Sciatic nerve (tissue), 2 donors: Measurements from ENCODE around the gene DSG1. TPM values are rescaled to one million over a fixed set of nuclear protein-coding genes. Genes with fewer than 3 reads are reported as not detected.
"Not testable (repeated sequence)": the region's sequence is repeated elsewhere in the genome, so short reads cannot be mapped to it uniquely, and the experiment has no call there.

Experiments
- ATAC-seq: fragments of 200-7000 bp; cut with Tn5 transposase; one replicate; pipeline ENCODE4 v1.9.1; 2020; ENCODE audit warnings: mild to moderate bottlenecking, moderate library complexity
- DNase-seq: peaks from one replicate; pipeline ENCODE4 v3.0.0-alpha.2; 2020; ENCODE audit warnings: low spot score
- intact Hi-C: fragments of 100-400 bp; cut with DNase I; formaldehyde crosslinking; loops from one replicate; pipeline ENCODE4 v1.14.2; 2022
- total RNA-seq: library from RNA; stranded (reverse); fragmentation: NEBNext Ultra II Directional; extraction: Animal tissue kit (Norgen Biotek cat#: 25700); gene quantifications from one replicate; pipeline ENCODE4 v1.2.1, GENCODE V29; 2021
- donor health status: DM: no; HTN: no; CAD: no.
- donor health status: DM: no; HTN: no; CAD: no.

The DSG1 gene
- total RNA-seq, 1 donor from 2014 or later = 0.04 TPM

DNA sequence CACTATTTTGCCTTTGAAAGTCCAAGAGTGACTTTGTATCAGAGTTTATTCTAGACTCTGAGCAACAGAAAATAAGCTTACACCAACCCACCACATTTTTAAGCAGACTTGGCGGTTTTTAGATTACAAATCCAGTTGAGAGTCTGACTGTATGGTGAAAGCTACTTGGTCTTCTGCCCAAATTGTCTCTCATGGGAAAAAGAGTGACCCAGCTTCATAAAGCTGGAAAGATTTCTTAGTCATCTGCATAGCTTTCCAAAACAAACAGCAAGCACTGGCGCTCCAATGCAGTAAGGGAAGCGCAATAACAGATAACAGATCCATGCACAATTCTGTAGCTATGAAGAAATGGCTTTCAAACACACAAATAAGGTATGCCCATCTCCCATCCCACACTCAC lies 7.1 kb downstream of the DSG1 start:
- no peak for ATAC-seq
- intact Hi-C loops = no loop called here
- DNase-seq = no peak

DNA sequence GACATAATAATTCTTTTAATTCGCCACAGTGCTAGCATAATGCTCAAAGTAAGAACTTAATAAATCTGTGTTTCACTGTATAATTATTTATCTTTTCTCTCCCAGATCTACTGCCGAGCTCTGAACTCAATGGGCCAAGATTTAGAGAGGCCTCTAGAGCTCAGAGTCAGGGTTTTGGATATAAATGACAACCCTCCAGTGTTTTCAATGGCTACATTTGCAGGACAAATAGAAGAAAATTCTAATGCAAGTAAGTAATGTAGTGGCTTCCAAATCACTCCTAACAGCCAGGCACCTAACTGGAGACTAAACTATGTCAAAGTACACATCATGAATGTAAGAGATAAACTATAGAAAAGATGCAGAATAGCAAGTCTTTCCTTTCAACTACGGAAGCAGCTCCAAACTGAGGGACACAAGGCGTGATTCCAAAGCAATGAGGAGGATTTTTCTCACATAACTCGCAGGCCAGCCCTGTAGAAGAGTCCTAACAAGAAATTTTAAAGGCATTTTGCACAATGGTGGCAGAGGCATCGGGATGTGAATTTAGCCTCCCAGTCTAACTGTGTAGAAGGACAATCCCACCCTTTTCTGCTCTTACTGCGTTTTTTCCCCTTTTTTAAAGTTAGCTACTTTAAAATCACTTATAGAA lies 12.0 kb downstream of the DSG1 start:
- ATAC-seq = no peak
- intact Hi-C loops = no loop called here

DNA sequence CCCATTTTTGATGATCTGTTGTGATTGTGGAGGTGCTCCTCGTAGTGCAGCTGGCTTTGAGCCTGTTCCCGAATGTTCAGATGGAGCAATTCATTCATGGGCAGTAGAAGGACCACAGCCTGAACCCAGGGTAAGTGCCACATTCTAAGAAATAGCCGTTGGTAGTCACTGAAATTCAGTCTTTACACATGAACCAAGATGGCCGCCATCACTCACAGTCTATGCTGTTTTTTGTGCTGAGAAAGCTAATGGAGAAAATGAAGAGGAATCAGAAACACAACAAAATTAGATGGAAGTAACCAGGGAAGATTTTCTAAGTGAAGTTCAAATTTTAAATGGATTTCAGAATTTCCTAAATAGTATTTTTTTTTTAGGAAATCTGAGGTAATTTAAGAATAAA lies 25.5 kb downstream of the DSG1 start:
- no peak for DNase-seq
- ATAC-seq = no peak
- intact Hi-C loops = no loop called here

More for the DNA sequence above, 12.0 kb downstream of the DSG1 start:
- no peak for DNase-seq

DNA sequence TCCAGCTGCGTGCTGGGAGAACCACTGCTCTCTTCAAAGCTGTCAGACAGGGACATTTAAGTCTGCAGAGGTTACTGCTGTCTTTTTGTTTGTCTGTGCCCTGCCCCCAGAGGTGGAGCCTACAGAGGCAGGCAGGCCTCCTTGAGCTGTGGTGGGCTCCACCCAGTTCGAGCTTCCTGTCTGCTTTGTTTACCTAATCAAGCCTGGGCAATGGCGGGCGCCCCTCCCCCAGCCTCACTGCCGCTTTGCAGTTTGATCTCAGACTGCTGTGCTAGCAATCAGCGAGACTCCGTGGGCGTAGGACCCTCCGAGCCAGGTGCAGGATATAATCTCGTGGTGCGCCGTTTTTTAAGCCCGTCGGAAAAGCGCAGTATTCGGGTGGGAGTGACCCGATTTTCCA lies 35.4 kb downstream of the DSG1 start:
- DNase-seq, intact Hi-C loops, ATAC-seq: not testable (repeated sequence)

DNA sequence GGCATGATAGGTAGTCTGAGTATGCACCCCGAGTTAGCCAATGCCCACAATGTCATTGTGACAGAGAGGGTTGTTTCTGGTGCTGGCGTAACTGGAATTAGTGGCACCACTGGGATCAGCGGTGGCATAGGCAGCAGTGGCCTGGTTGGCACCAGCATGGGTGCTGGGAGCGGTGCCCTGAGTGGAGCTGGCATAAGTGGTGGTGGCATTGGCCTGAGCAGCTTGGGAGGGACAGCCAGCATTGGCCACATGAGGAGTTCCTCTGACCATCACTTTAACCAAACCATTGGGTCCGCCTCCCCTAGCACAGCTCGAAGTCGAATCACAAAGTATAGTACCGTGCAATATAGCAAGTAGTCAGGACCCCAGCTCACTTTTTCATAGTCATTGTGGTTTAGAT lies 37.0 kb downstream of the DSG1 start:
- no peak for ATAC-seq
- DNase-seq = no peak
- intact Hi-C loops = no loop called here

DNA sequence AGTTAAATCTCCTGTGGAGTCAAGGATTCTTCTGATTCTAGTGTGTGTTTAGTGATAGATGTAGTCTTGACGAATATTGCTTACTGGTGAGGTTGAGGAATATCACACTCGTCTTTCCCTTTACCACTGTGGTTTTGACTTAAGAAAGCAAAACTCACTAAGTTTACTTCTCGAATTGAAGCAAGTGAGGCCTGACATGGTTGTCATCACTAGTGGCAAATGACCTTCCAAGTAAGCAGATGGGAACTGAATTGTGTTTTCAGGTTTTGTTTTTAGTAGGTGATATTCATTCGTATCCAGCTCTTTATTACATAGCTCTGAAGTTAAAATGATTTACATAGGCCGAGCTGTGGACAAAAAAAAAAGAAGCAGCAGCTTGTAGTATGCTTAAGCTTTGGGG lies 38.1 kb downstream of the DSG1 start:
- ATAC-seq (no peak), DNase-seq (no peak)
- intact Hi-C loops = no loop called here

DNA sequence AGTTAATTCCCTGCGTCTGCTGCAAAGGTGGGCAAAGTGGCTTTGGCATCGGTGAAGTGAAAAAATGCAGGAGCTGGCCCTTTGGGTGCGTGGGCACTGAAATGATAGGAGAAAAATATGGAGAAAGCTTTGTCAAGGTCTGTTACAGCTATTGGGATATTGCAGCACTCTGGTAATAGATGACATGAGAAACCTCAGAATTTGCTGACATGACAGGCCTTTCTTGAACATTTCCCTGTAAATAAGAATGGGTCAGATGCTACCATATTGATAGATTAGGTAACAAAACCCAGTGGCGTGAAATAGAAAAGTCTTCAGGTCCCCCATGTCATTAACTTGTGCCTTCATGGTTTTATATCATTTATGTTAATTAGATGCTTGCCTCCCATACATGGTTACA lies 46.2 kb downstream of the DSG1 start:
- DNase-seq = no peak
- intact Hi-C loops = no loop called here
- ATAC-seq = no peak

DNA sequence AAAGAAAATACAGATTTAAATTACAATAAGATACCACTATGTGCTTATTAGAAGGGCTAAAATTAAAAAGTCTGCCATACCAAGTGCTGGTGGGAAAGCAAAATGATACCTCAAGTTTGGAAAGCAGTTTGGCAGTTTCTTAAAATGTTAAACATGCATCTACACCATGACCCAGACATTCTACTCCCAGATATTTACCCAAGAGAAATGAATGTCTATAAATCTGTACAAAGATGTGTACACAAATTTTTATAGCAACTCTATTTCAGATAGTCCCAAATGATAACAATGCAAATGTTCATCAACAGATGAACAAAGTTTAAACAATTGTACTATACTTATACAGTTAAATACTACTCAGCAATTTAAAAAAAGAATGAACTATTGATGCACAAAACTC lies 51.5 kb downstream of the DSG1 start:
- ATAC-seq = no peak
- intact Hi-C loops = no loop called here
- no peak for DNase-seq

DNA sequence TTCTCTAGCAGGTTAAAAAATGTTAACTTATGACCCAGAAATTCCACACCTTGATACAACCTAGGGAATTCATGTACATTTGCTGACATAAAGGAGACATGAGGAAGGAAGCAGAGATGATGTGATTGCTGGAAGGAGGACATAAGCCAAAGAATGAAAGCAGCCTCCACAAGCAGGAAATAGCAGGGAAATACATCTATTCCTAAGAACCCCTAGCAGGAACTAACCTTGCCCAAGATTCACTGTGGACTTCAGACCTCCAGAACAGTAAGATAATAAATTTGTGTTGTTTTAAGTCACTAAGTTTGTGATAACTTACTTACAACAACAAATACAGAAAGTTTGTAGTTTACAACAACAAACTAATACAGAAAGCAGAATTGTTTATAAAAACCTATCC lies 54.0 kb downstream of the DSG1 start:
- intact Hi-C loops = no loop called here
- no peak for ATAC-seq
- no peak for DNase-seq

DNA sequence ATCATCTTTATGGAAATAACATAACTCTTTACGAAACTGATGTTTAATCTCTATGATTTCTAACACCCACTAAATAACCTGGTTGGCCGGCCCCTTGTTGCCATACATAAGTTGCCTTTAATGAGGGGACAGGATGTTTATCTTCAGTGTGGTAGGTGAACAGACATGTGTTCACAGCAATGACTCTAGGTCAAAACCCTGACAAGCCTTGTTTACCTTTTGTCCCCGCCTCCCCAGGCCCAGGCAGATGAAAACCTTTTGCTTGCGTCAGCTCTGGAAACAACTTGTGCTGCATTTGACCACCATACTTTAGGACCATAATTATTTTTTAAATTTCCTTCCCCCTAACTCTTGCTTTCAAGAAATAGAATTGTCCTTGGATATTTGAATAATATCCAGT lies 55.7 kb downstream of the DSG1 start:
- ATAC-seq (no peak), DNase-seq (no peak)
- intact Hi-C loops = no loop called here

DNA sequence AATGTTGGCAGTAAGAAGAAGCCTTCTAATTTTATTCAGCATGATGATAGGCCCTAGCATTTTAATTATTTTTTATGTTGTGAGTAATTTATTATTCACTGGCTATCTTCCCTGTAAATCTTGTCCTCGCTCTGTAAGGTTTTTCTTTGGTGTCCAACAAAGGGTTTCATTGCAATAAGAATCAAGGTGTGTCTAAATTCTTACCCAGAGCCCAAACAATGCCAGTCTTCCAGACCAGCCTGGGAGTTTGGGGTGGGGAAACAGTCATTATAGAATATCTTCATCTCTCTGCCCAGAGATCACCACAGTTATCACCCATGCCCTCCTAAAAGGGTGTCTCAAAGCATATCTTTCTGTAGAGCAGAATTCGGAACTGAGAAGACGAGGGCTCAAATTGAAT lies 58.5 kb downstream of the DSG1 start, which contains the start of gene DSG4:
Gene DSG4 (plus strand): TSS at position 301 of the 400 bp plus-strand sequence. CDS start 135 bp downstream, outside the sequence.
- ATAC-seq (no peak), DNase-seq (no peak)
- intact Hi-C loops = no loop called here

DNA sequence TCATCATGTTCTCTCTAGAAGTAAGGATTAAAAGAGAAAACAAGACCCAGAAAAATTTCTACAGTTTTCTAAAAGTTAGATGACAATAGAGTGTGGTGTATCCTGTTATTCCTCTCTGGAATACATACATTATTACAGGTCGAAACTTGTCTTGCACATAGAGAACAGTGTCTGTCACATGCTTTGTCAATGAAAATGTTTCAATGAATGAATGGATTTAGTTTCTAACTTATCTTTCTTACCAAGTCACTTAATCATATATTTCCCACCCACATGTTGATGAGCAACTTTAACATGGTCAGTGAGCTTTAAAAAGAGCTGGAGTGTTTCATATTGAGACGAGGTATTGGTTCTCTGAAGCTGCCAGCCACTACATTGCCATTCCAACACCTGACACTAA lies 63.0 kb downstream of the DSG1 start:
- DNase-seq (no peak), ATAC-seq (no peak)
- intact Hi-C loops = no loop called here

DNA sequence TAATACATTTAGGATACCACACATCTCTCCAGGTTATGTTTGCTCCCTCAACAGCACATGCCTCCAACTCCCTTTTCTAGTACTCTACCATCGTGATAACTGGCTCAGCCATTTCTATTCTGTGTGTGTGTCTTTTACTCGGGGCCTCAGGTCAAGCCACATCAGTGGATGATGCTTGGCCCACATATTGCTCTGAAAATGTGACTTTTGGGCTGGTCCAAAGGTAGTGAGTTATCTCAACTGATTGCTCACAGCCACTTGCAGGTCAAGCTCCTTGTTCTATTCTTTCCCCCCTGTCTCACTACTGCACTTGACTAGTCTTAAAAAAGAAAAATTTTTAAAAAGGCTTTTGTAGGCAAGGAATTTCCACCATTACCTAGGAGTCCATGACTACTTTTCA lies 64.1 kb downstream of the DSG1 start:
- DNase-seq = no peak
- intact Hi-C loops = no loop called here
- no peak for ATAC-seq

DNA sequence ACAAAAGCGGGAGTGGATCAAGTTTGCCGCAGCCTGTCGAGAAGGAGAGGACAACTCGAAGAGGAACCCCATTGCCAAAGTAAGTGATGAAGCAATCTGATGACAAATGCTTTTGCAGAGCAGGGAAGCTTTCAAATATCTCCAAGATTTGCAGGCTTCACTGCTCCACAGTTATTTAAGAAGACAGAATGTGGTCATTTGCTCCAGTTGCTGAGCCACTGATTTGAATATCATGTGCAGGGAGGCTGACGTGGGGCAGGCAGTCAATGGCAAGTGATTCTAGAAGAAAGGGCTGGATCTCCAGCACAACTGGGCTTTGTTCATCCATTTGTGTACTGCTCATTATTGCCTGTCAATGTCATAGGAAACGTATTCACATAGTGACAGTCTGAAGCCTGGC lies 68.8 kb downstream of the DSG1 start:
- DNase-seq (no peak), ATAC-seq (no peak)
- intact Hi-C loops = no loop called here

DNA sequence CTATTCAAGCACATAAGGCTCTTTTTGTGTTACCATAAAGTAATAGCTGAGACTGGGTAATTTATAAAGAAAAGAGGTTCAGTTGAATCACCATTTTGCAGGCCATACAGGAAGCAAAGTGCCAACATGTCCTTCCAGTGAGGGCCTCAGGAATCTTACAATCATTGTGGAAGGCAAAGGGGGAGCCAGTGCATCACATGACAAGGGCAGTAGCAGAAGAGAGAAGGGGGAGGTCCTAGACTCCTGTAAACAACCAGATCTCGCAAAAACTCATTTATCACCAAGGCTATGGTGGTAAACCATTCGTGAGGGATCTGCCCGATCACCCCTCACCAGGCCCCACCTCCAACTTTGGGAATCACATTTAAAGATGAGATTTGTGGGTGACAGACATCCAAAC lies 75.3 kb downstream of the DSG1 start:
- intact Hi-C loops = no loop called here
- no peak for ATAC-seq
- no peak for DNase-seq

DNA sequence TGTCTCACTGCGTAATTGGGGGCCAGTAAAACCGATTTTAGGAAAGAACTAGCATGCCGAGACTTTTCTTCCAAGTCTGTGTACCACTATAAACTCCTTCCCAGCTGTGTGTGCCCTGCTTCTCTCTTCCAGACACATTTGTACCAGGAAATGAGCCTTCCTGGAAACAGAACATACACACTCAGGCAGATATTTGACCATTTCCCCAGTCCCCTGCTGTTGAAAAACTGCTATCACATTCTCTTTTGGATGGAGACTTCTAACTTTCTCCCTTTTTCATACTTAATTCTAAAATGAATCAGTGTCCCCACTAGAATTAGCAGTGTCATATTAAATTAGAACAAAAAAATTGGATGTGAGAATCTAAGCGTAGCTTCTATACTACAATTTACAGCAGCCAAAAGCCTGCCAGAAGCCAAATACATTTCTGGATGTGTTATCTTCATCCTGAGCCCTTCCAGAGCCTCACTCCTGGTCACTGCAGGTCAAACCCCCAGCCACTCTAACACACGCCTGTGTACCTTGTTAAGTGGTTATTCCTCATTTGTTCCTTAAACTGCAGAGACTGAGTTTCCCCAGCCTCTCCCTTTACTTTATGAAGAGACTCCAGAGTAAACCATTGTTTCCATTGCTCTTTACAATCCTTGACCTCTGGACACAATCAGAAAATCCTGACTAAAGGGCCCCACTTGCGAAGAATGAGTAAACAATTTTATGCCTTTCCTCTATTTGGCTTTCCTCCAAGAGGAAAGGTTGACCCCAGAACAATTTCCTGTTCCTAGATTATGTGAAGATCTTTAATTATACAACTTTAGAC lies 79.0 kb downstream of the DSG1 start:
- DNase-seq (no peak), ATAC-seq (no peak)
- intact Hi-C loops = no loop called here

DNA sequence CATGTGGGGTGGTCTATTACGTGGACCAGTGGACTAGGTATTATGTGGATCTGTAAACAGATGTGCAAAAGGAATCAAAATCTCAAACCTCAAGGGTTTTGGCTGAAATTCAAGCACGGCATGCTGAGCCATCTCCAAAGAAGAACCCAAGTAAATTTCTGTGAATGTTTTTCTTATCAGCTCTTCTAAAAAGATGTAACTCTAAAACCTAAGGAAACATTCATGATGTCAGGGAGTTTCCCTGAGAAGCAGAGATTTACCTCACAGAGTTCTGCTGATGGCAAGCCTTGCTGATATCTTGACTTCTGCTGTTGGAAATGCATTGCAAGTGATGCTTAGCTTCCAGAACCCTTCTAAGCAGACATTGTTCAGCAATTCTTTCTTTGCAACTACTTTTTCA lies 80.2 kb downstream of the DSG1 start:
- no peak for DNase-seq
- no peak for ATAC-seq
- intact Hi-C loops = no loop called here

DNA sequence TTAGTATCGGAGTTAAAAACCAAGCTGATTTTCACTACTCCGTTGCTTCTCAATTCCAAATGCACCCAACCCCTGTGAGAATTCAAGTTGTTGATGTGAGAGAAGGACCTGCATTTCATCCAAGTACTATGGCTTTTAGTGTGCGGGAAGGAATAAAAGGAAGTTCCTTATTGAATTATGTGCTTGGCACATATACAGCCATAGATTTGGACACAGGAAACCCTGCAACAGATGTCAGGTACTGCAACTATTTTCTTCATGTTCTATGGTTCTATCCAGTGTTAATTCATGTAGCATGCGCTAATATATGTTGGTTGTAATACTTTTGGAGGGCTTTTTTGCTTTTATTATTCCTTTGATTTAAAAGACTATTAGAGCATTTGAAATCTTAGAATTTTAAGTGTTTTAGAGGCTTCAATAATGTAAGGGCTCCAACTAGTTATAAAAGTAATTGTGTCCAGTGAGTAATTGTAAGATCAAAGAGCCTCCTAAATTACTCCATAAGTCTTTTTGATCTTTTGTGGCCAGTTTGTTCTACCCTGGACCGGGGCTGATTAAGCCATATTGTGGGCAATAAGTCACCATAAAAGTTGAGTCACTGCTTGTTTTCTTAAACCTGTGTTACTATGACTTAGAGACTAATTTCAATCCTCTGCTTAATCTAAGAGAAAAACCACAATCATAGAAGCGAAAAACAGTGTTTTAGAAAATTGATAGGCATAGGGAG lies 81.5 kb downstream of the DSG1 start:
- ATAC-seq (no peak), DNase-seq (no peak)
- intact Hi-C loops = no loop called here

DNA sequence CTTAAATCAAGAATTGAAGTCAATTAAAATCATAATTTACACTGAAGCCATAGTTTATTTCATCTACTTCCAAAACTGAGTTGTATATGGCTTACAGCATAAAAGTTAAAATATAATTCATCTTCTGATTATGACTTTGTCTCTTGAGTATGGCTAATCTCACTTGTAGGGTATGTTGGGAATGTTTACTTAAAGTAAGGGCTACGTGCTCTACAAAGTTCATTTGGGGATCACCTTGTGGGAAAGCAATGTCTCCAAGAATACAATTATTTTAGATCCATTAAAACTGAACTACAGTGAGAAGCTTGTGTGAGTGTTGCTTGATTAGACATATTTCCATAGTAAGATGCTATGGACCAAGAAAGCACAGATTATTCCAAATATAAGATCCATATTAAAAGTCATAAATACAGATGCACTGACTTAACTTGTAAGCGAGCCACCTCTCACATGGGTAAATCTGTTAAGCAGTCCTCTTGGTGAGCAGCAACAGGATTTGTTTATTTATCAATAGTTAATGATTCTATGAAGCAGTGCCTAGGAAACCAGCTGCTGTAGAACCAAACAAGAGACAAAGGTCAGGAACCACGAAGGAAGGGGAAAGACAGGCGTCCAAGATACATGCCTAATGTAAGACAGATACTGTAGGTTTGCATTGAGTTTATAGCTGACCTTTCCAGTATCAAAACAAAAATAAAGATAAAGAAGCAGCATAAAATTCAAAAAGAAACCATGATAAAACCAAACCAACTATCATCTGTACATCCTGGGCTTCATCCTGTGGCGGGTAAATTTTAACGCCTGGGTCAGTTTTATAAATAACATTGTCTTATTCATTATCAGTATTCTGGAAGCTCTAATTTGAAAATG lies 83.4 kb downstream of the DSG1 start:
- ATAC-seq (no peak), DNase-seq (no peak)
- intact Hi-C loops = no loop called here
